Erythroblast (primary cell): ENCODE data around the gene S100A12.

ENCODE experiments used
- DNase-seq, 2 experiments: peaks; one replicate each; lab custom pipeline; 2025; lab: John Stamatoyannopoulos, UW
- GATA1 ChIP-seq: IDR thresholded peaks from 2 replicates; pipeline ENCODE4 v1.6.1; 2011; ENCODE audit warnings: low read depth, mild to moderate bottlenecking, control low read depth, low read length, moderate library complexity
- POLR2A ChIP-seq: IDR thresholded peaks from 2 replicates; pipeline ENCODE4 v1.6.1; 2011; ENCODE audit warnings: mild to moderate bottlenecking, low read length

Gene S100A12

DNA sequence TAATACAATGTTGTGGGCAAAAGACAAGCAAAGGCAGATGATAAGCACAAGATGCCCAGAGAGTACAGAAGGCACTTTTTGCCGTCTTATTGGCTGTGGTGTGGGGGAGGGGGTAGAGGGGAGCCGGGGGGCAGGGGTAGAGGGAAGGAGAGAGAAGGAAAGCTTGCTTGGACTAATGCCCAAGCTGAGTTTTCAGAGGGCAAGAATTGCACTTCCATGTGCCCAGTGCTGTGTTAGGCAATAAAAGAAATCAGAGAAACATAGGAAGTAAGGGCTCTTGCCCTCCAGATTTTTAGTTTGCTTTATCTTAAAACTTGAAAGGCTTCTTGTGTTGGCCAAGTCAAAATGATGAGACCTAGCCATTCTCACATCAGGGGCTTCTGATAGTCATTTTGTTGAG is 8.3 kb downstream of the S100A12 start:
- no peak for TF ChIP-seq POLR2A
- no peak for DNase-seq

DNA sequence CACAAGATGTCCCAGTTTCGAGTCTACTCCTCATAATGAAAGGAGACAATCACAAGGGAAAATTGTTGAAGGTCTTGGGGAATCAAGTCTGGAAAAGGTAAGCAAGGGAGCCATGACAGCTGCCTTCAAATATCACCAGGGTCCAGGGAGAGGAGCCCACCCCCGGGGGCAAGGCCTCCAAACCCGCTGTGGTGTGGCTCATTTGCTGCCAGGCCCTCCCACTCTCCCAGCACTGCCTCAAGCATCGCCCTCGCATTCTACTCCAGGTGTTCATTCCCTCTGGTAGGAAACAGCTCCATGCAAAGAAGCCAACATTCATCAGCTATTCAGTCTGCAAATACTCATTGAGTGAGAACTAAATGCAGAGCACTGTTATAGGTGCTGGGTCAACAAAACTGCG is 9.2 kb downstream of the S100A12 start:
- DNase-seq: no peak
- TF ChIP-seq POLR2A: no peak

DNA sequence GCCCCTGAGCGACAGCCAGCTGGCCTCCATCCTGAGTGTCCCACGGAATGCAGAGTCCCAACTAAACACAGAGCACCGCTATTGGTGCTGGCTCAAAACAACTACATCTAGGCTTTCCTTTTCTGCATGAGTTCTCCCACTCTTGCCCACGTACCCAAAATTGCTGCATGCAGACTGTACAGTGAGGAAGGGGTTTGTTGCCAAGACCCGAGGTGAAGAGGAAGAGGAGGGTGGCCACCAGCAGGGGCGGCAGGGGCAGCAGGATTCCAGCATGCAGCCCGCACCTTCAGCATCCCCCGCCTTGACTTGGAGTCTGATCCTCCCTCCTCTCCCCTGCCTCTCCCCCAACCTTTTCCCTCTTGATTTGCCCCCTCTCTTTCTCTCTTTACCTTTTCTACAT is 9.7 kb downstream of the S100A12 start:
- TF ChIP-seq POLR2A (no peak), GATA1 (no peak)
- no peak for DNase-seq

DNA sequence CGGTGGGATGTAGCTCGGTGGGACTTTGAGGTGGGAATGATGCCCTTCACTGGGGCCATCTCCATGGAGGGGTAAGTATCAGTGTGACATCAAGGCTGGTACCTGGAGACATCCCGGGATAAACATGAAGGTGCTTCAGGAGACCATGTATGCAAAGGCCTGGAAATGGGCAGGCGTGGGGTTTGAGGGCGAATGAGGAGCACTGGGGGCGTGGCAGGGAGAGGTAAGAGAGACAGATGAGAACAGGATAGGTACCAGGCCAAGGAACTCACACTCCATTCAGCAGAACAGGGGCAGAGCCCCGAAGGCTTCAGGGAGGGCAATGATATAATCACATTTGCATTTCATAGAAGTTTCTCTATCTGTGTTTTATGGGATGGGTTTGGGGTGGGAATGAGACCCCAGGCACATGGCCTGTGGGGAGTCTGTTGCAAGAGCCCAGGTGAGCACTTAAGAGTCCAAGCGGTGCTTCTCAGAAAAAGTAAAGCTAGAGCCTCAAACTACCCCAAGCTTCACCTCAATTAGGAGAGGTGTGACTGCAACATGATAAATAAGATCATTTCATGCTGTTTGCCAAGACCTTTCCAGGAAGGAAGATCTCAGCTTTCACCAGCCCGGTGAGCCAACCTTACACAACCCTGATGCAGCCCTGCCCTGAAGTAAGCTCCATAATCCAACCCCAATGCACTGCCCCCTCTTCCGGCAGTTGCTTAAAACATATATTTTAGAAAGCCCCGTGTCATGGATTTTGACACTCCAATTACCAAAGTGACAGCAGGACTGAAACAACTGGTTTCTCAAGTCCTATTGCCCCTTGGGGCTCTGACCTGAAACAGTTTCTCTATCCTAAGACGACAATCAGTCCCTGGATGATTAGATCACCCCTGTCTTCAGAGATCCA is 10.4 kb downstream of the S100A12 start:
- no peak for DNase-seq
- TF ChIP-seq POLR2A (no peak), GATA1 (no peak)

DNA sequence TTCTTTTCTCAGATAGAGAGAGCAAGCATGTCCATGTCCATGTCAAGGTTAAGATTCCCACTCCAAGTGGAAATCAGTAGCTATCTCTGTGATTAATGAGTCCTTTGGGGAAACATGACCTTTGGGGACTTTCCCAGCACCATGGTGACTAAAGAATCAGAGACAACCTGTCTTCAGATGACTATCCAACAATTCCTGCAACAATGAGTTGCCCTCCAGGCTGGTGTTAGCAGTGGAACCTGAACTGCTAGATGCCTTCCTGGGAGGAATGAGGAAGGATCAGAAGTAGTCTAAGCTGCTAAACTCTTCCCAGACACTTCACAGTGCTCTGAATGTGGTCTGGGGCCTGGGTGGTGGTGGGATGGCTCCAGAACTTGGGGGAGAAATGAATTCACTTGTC is 11.3 kb downstream of the S100A12 start:
- DNase-seq: no peak

DNA sequence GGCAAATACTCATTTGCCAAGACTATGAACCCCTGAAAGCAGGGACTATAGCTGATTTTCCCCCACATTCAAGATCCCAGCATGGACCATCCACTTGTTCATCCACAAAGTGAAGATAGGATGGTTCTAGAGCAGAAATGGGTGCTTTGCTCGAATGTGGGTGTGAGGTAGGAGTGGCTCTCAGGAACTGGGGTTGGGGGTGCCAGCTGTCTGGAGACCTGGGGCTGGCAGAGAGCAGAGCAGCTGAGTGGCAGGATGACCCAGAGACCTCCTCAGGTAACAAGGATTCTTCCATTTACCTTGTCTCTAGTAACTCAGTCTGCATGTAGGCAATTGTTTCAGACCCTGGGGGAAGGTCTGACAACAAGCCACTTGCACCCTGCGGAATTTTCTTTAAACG is 11.8 kb downstream of the S100A12 start:
- no peak for DNase-seq
- TF ChIP-seq POLR2A: no peak
- TF ChIP-seq GATA1: no peak

More for the DNA sequence above, 11.3 kb downstream of the S100A12 start:
- TF ChIP-seq POLR2A: no peak
- no peak for TF ChIP-seq GATA1

DNA sequence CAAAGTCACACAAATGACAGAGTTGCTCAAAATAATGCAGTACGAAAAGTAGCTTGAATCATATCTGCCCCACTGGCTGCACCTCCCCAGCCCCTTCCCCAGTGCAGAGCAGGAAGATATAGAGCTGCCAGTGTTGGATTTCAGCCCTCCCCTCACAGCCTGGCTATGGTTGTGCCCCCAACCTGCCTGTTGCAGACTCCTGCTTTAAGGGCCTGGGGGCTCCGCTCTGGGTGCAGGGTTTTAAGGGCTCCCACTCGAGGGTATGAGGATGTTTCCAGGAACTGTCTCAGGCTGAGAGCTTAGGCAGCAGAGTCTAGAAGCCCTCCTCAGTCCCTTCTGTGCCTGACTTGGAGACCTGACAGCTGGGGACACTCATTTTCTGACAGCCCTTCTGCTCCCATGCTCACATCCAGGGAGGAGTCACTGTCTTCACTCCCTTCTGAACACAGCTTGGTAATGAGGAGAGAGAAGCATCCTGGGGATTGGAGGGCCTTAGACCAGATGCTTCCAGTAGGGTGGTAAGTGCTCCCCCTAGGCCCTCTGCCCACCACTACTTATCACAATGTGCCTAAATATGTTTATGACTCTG is 13.1 kb downstream of the S100A12 start:
- no peak for DNase-seq
- TF ChIP-seq GATA1 (no peak), POLR2A (no peak)

DNA sequence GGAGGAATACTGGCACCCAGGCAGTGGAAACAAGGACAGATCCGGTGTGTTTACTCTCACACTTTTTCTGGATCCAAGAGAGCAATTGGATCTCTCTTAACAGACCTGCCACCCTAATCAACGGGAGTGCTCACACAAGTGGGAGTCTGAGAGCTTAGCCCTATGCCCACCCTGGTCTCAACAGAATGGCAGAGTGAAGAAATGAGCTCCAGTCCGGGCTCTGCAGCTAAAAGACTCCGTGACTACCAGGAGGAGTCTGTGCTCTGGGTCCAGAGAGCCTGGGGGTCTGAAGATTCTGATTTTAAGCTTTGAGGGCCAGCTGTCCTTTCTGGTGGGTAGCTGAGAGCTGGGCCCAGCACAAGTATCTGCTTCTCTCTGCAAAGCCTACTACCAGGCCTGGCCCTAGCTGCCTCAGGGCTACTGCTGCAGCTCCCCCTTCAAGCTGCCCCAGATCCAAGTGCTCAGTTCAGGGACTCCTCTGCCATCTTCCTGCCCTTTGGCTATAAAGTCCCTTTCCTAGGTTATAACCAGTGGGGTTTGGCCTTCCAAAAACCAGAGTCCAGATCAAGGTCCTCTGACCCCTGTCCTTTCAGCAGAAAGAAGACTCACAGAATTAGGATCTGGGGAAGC is 13.8 kb downstream of the S100A12 start:
- no peak for DNase-seq
- TF ChIP-seq GATA1: no peak
- TF ChIP-seq POLR2A: no peak

DNA sequence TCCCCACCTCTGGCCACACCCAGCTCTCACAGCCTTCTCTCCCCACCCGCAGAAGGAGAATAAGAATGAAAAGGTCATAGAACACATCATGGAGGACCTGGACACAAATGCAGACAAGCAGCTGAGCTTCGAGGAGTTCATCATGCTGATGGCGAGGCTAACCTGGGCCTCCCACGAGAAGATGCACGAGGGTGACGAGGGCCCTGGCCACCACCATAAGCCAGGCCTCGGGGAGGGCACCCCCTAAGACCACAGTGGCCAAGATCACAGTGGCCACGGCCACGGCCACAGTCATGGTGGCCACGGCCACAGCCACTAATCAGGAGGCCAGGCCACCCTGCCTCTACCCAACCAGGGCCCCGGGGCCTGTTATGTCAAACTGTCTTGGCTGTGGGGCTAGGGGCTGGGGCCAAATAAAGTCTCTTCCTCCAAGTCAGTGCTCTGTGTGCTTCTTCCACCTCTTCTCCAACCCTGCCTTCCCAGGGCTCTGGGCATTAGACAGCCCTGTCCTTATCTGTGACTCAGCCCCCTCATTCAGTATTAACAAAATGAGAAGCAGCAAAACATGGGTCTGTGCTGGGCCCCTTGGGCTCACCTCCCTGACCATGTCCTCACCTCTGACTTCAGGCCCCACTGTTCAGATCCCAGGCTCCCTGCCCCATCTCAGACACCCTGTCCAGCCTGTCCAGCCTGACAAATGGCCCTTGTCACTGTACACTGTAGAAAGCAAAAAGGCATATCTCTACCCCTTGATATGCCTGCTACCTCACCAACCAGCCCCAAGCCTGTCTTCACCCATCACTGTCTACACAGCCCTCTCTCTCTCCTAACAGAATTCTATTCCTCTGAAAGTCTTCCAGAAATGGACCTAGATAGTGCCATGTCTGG is 14.6 kb downstream of the S100A12 start:
- no peak for TF ChIP-seq POLR2A
- no peak for TF ChIP-seq GATA1
- no peak for DNase-seq

DNA sequence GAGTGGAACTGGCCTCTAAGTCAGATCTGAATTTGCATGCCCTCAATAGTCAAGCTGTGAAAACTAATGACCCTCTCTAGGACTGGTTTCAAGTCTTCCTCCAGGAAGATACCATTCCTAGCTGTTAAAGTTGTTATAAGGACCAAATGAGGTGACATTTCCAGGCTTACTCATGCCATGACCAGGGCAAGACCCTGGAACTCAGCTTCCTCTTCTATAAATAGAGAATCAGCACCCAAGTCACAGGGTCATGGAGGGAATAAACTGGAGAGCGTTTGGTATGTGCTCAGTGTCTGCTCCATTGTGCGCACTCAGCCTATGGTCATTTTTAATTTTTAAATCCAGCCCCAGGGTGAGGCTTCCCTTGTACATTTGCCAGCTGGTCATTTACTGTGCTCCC is 15.2 kb downstream of the S100A12 start:
- DNase-seq: no peak
- TF ChIP-seq GATA1 (no peak), POLR2A (no peak)

DNA sequence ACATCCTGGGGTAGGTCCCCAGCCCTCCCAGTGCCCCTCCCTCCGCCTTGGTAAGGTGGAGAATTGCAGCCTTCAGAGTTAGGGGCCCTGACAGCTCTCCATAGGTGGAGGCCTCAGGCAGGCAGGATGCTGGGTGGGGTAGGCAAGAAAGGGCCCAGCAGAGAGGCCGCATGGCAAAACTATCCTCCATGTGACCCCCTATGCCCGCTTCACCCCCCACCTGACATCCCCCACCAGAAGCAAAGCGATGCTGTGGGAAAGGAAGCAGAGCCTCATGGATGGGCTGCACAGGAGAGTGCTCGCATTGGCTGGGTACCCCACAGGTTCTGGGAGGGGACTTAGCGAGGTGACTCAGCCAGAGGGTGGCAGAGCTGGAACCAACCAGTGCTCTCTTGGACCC is 16.2 kb downstream of the S100A12 start:
- no peak for TF ChIP-seq GATA1
- TF ChIP-seq POLR2A: no peak
- DNase-seq: no peak

DNA sequence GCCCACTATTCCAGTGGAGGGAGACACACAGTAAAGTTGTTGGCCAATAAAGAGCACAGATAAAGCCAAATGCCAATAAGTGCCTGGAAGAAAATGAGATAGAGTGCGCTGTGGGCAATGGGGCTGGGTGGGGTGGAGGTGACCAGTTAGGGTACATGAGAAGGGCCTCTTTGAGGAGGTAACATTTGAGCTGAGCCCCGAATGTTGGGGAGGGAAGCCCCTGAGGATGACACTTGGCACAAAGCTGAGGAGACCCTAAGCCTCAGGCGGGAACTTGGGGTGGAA is 16.8 kb downstream of the S100A12 start:
- no peak for TF ChIP-seq POLR2A
- no peak for TF ChIP-seq GATA1
- DNase-seq: no peak

DNA sequence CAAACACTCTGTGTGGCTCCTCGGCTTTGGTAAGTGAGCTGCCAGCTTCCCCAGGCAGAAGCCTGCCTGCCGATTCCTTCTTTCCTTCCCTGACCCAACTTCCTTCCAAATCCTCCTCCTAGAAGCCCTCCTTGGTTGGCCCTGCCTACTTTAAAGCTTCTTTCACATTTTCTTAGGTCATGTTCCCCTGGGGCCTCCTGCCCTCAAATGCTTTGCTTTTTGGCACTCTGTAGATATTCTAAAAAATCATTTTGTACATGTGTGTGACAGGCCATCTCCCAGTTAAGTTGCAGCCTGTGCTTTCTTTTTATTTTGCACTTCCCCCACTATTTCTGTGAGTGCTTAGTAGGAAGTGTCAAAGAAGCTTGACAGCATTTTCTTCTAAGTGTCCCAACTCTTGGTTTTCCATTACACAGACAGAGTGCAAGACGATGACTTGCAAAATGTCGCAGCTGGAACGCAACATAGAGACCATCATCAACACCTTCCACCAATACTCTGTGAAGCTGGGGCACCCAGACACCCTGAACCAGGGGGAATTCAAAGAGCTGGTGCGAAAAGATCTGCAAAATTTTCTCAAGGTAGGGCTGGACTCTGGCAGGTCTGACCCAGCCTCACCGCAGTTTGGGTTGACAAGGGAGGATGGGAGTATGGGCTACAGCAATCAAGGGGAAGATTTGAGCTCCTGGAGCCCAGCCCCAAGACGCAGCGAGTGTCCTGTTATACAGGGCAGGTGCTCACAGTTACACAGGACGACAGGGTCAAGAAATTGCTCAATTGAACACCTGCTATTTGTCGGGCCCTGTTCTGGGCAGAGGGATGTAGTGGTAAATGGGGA is 17.3 kb downstream of the S100A12 start, which contains the start of gene S100A9:
S100A9 (plus strand) TSS at position 2 of the 838 bp plus-strand sequence; CDS start at position 432, 430 bp downstream.
- peak in 1 of 2 experiments; percentile 11 for DNase-seq
- no peak for TF ChIP-seq POLR2A
- no peak for TF ChIP-seq GATA1
